Neural cell (in vitro differentiated cells): Measurements from ENCODE around the gene SPOP. TPM values are rescaled to one million over a fixed set of nuclear protein-coding genes. Genes with fewer than 3 reads are reported as not detected.

Source experiments
- H2AFZ ChIP-seq: fragments of 200-600, 300-800 bp; sonication (generic), shearing (Covaris generic); 2 replicates; pipeline ENCODE4 v1.6.0; 2014; ENCODE audit warnings: low read depth, mild to moderate bottlenecking, antibody characterized with exemption, low read length, moderate library complexity
- H3F3A ChIP-seq: fragments of 200-600 bp; shearing (Covaris generic); 2 replicates; pipeline ENCODE4 v1.6.1; 2016; ENCODE audit warnings: mild to moderate bottlenecking, moderate library complexity, mixed read lengths, antibody characterized with exemption, low read length; ENCODE audit not compliant: insufficient read depth, poor library complexity, severe bottlenecking
- H3K27ac ChIP-seq: fragments of 200-600, 300-800 bp; sonication (generic), shearing (Covaris generic); 2 replicates; pipeline ENCODE4 v1.5.1; 2014; ENCODE audit warnings: mild to moderate bottlenecking, low read length, moderate library complexity
- H3K27me3 ChIP-seq: fragments of 300-800, 200-600 bp; sonication (generic), shearing (Covaris generic); 2 replicates; pipeline ENCODE4 v1.6.0; 2014; ENCODE audit warnings: mild to moderate bottlenecking, low read depth, low read length, moderate library complexity; ENCODE audit not compliant: insufficient read depth
- H3K36me3 ChIP-seq: fragments of 300-800, 200-600 bp; sonication (generic), shearing (Covaris generic); 2 replicates; pipeline ENCODE4 v1.5.1; 2014; ENCODE audit warnings: mild to moderate bottlenecking, antibody characterized with exemption, low read length, moderate library complexity; ENCODE audit not compliant: insufficient read depth
- H3K4me2 ChIP-seq: fragments of 300-800, 200-600 bp; sonication (generic), shearing (Covaris generic); 2 replicates; pipeline ENCODE4 v1.6.0; 2014; ENCODE audit warnings: mild to moderate bottlenecking, low read length
- H3K4me3 ChIP-seq: fragments of 300-800, 200-600 bp; sonication (generic), shearing (Covaris generic); 2 replicates; pipeline ENCODE4 v1.5.1; 2014; ENCODE audit warnings: mild to moderate bottlenecking, low read length, moderate library complexity
- H3K79me2 ChIP-seq: fragments of 200-600 bp; shearing (Covaris generic); replicated peaks from 2 replicates; pipeline ENCODE4 v1.6.0; 2014; ENCODE audit warnings: mild to moderate bottlenecking, low read length, moderate library complexity; ENCODE audit not compliant: insufficient read depth
- H3K9ac ChIP-seq: fragments of 300-800, 200-600 bp; sonication (generic), shearing (Covaris generic); 2 replicates; pipeline ENCODE4 v1.6.1; 2016; ENCODE audit warnings: mild to moderate bottlenecking, low read length, mixed read lengths
- H3K9me2 ChIP-seq: fragments of 200-600 bp; shearing (Covaris generic); 2 replicates; pipeline ENCODE4 v1.6.1; 2016; ENCODE audit warnings: mild to moderate bottlenecking, low read length, mixed read lengths; ENCODE audit not compliant: insufficient read depth
- H3K9me3 ChIP-seq: fragments of 200-600, 300-800 bp; sonication (generic), shearing (Covaris generic); 2 replicates; pipeline ENCODE4 v1.6.1; 2016; ENCODE audit warnings: mild to moderate bottlenecking, mixed run types, low read length, moderate library complexity, mixed read lengths
- H4K20me1 ChIP-seq: fragments of 200-600 bp; shearing (Covaris generic); 2 replicates; pipeline ENCODE4 v1.6.1; 2016; ENCODE audit warnings: mild to moderate bottlenecking, mixed run types; ENCODE audit not compliant: insufficient read depth
- CTCF ChIP-seq: fragments of 450-650 bp; IDR thresholded peaks from 2 replicates; pipeline ENCODE4 v1.5.1; 2014; ENCODE audit warnings: antibody characterized with exemption, mild to moderate bottlenecking, moderate library complexity; ENCODE audit not compliant: poor library complexity, severe bottlenecking
- EP300 ChIP-seq: fragments of 450-650 bp; conservative IDR thresholded peaks from 2 replicates; pipeline ENCODE4 v1.6.1; 2014; ENCODE audit warnings: antibody characterized with exemption, mild to moderate bottlenecking, moderate library complexity; ENCODE audit not compliant: poor library complexity, severe bottlenecking
- EZH2 ChIP-seq: fragments of 200-600, 300-800 bp; shearing (Covaris generic), sonication (generic); IDR thresholded peaks from 2 replicates; pipeline ENCODE4 v1.6.1; 2014; ENCODE audit warnings: antibody characterized with exemption, low read length, borderline replicate concordance, mild to moderate bottlenecking; ENCODE audit not compliant: insufficient read depth, poor library complexity, severe bottlenecking
- MXI1 ChIP-seq: fragments of 450-650 bp; conservative IDR thresholded peaks from 2 replicates; pipeline ENCODE4 v1.6.1; 2014; ENCODE audit warnings: antibody characterized with exemption, mild to moderate bottlenecking; ENCODE audit not compliant: poor library complexity, severe bottlenecking
- POLR2AphosphoS5 ChIP-seq: IDR thresholded peaks from 2 replicates; pipeline ENCODE4 v1.6.1; 2012
- RAD21 ChIP-seq: fragments of 450-650 bp; conservative IDR thresholded peaks from 2 replicates; pipeline ENCODE4 v1.6.1; 2014; ENCODE audit warnings: antibody characterized with exemption, mild to moderate bottlenecking, moderate library complexity
- REST ChIP-seq: IDR thresholded peaks from 2 replicates; pipeline ENCODE4 v1.6.1; 2012; ENCODE audit warnings: borderline replicate concordance
- SMC3 ChIP-seq: fragments of 450-650 bp; conservative IDR thresholded peaks from 2 replicates; pipeline ENCODE4 v1.6.1; 2014; ENCODE audit warnings: antibody characterized with exemption, mild to moderate bottlenecking, moderate library complexity; ENCODE audit not compliant: poor library complexity
- TAF1 ChIP-seq: IDR thresholded peaks from 2 replicates; pipeline ENCODE4 v1.6.1; 2012; ENCODE audit warnings: low read depth
- polyA plus RNA-seq: library from polyadenylated mRNA; depleted of rRNA; stranded (reverse); fragments of >200 nt; gene quantifications from 2 replicates; pipeline ENCODE4 v1.2.3, GENCODE V29; 2014

Gene SPOP
- polyA plus RNA-seq, 1 donor from 2014 or later, result 71.9 TPM

- H3K4me2 ChIP-seq, result no peak overlapping the region
- TF ChIP-seq EP300 (no peak), EZH2 (no peak), CTCF (no peak), REST (no peak), POLR2AphosphoS5 (no peak), TAF1 (no peak), RAD21 (no peak), SMC3 (no peak), MXI1 (no peak)
- H2AFZ ChIP-seq, result no peak overlapping the region
- no peaks in the 10 kb centered on the region for H4K20me1 ChIP-seq
- no peak overlapping the region for H3K27ac ChIP-seq
- no peaks in the 10 kb centered on the region for H3K79me2 ChIP-seq
- H3K27me3 ChIP-seq, result no peaks in the 10 kb centered on the region
- no peak overlapping the region for H3K4me3 ChIP-seq
- H3K9ac ChIP-seq, result no peak overlapping the region
- no peaks in the 10 kb centered on the region for H3K9me2 ChIP-seq
- H3K9me3 ChIP-seq, result no peaks in the 10 kb centered on the region
- H3K36me3 ChIP-seq, result peaks cover 8% of the 10 kb centered on the region
- no peaks in the 10 kb centered on the region for H3F3A ChIP-seq
Observed at GRCh38 chr17:49610883-49611584, 66.9 kb downstream of the SPOP start.

- TF ChIP-seq CTCF, result no peak
- TF ChIP-seq MXI1, result no peak
- no peak for TF ChIP-seq TAF1
- no peak for TF ChIP-seq REST
- no peak for TF ChIP-seq EZH2
- no peak for TF ChIP-seq POLR2AphosphoS5
- no peak for TF ChIP-seq EP300
- TF ChIP-seq RAD21, result no peak
- TF ChIP-seq SMC3, result no peak
- H3K27ac ChIP-seq, result no peak overlapping the region
- H3K36me3 ChIP-seq, result peaks cover 22% of the 10 kb centered on the region
- H3K4me3 ChIP-seq, result no peak overlapping the region
- H3K9me3 ChIP-seq, result no peaks in the 10 kb centered on the region
- H2AFZ ChIP-seq, result no peak overlapping the region
- H3K9ac ChIP-seq, result no peak overlapping the region
- H3K9me2 ChIP-seq, result no peaks in the 10 kb centered on the region
- no peaks in the 10 kb centered on the region for H3K27me3 ChIP-seq
- H3K79me2 ChIP-seq, result no peaks in the 10 kb centered on the region
- H3F3A ChIP-seq, result no peaks in the 10 kb centered on the region
- no peaks in the 10 kb centered on the region for H4K20me1 ChIP-seq
- no peak overlapping the region for H3K4me2 ChIP-seq
Observed at GRCh38 chr17:49604314-49604869, 73.5 kb downstream of the SPOP start.
